LNCaP clone FGC (cell line): ENCODE results near the gene ATP5F1D.

Experiments
- DNase-seq: peaks from one replicate; pipeline ENCODE4 v3.0.0-alpha.2; 2011; ENCODE audit warnings: low read depth
- H3K4me3 ChIP-seq: 2 replicates; pipeline ENCODE4 v1.5.1; 2011; ENCODE audit warnings: mild to moderate bottlenecking, low read depth, low read length, control low read depth
- TF ChIP-seq, protein P1 (sequence below): IDR thresholded peaks from 2 replicates; pipeline ENCODE4 v1.5.1; 2012; ENCODE audit warnings: mild to moderate bottlenecking; ENCODE audit not compliant: control insufficient read depth, insufficient read depth; ENCODE audit errors: extremely low read depth

The ATP5F1D gene

GRCh38 chr19:1268226-1269064 lies 26.9 kb downstream of the ATP5F1D start:
- TF ChIP-seq, protein P1, sequence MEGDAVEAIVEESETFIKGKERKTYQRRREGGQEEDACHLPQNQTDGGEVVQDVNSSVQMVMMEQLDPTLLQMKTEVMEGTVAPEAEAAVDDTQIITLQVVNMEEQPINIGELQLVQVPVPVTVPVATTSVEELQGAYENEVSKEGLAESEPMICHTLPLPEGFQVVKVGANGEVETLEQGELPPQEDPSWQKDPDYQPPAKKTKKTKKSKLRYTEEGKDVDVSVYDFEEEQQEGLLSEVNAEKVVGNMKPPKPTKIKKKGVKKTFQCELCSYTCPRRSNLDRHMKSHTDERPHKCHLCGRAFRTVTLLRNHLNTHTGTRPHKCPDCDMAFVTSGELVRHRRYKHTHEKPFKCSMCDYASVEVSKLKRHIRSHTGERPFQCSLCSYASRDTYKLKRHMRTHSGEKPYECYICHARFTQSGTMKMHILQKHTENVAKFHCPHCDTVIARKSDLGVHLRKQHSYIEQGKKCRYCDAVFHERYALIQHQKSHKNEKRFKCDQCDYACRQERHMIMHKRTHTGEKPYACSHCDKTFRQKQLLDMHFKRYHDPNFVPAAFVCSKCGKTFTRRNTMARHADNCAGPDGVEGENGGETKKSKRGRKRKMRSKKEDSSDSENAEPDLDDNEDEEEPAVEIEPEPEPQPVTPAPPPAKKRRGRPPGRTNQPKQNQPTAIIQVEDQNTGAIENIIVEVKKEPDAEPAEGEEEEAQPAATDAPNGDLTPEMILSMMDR: no peak
- peak overlapping the region; percentile 66 for H3K4me3 ChIP-seq
- no peak for DNase-seq

DNA sequence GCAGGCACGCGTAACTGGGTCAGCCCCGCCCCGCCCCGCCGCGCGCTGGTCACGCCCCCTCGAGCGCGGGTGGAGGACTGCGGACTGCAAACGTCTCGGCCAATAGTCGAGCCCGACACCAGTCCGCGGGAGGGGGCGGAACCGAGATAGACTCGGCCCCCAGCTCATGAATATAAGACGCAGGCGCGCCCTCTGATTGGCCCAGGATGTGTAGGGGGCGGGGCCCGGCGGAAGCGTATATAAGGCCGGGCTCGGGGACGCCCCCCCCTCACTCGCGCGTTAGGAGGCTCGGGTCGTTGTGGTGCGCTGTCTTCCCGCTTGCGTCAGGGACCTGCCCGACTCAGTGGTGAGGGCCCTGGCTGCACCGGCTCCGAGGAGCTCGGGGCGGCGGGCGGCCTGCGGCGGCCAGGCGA lies 27.5 kb downstream of the ATP5F1D start, which contains the start of gene CIRBP:
CIRBP (plus strand) TSS at position 268 of the 413 bp plus-strand sequence. CDS start 1,602 bp downstream, outside the sequence.
- H3K4me3 ChIP-seq: peak within 1 kb of the TSS; percentile 66
- DNase-seq: peak; percentile 93
- TF ChIP-seq, protein P1: no peak

- TF ChIP-seq, protein P1: peak; percentile 25; the same call in 1 of the 2 replicates
- peak; percentile 87 for DNase-seq
- peak overlapping the region; percentile 66 for H3K4me3 ChIP-seq
Measured at GRCh38 chr19:1269478-1270212, 28.1 kb downstream of the ATP5F1D start.

- TF ChIP-seq, protein P1: no peak
- no peak for DNase-seq
- peak overlapping the region; percentile 66 for H3K4me3 ChIP-seq
Measured at GRCh38 chr19:1270213-1270853, 28.8 kb downstream of the ATP5F1D start.

DNA sequence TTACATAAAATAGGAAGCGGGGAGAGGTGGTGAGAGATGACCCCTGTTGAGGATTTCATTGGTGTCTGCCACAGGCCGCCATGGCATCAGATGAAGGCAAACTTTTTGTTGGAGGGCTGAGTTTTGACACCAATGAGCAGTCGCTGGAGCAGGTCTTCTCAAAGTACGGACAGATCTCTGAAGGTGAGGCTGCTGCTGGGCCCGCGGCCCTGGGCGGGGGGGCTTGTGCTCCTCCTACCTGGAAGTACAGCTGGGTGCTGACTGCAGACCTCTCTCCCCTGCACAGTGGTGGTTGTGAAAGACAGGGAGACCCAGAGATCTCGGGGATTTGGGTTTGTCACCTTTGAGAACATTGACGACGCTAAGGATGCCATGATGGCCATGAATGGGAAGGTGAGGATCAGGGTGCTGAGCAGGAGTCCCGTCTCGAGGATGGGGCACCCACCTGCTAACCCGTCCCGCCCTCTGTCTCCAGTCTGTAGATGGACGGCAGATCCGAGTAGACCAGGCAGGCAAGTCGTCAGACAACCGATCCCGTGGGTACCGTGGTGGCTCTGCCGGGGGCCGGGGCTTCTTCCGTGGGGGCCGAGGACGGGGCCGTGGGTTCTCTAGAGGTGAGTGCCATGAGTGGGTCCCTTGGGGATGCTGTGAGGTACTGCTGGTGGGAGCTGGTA lies 29.4 kb downstream of the ATP5F1D start:
- no peak for DNase-seq
- H3K4me3 ChIP-seq: peak overlapping the region; percentile 66
- TF ChIP-seq, protein P1: no peak
